K562 (cell line): ENCODE results near the gene SKIC2. TPM values are rescaled to one million over a fixed set of nuclear protein-coding genes. Genes with fewer than 3 reads are reported as not detected.
A peak's percentile ranks its signal among the peaks of the same experiment; 100 is the strongest.

ENCODE experiments used
- CHD4 ChIP-seq: fragments of 200-600 bp; sonication (generic); IDR thresholded peaks from 3 replicates; pipeline ENCODE4 v1.6.1; 2012; ENCODE audit warnings: low read depth, mild to moderate bottlenecking, mixed read lengths, low read length, inconsistent platforms; ENCODE audit not compliant: insufficient read depth, insufficient replicate concordance, poor library complexity, severe bottlenecking
- CREBBP ChIP-seq: IDR thresholded peaks from one replicate; pipeline ENCODE4 v1.6.1; 2012; ENCODE audit warnings: low read depth, mild to moderate bottlenecking, control low read depth, inconsistent platforms, low read length
- ESRRA ChIP-seq: fragments of 450-650 bp; IDR thresholded peaks from 2 replicates; pipeline ENCODE4 v1.6.1; 2014; ENCODE audit warnings: low read depth, mild to moderate bottlenecking, moderate library complexity, borderline replicate concordance
- FOXP4 ChIP-seq: sonication (generic); formaldehyde crosslinking; IDR thresholded peaks from 2 replicates; pipeline ENCODE4 v1.8.0; 2022; ENCODE audit warnings: mild to moderate bottlenecking, missing genetic modification reagents, borderline replicate concordance
- HINFP ChIP-seq: fragments of 450-650 bp; conservative IDR thresholded peaks from 2 replicates; pipeline ENCODE4 v1.6.1; 2016; ENCODE audit warnings: missing genetic modification characterization, low read depth, mild to moderate bottlenecking, control low read depth, missing compliant biosample characterization
- HMBOX1 ChIP-seq: sonication (generic); IDR thresholded peaks from 2 replicates; pipeline ENCODE4 v1.6.1; 2016
- HMG20A ChIP-seq: fragments of 450-650 bp; formaldehyde crosslinking; conservative IDR thresholded peaks from 2 replicates; pipeline ENCODE4 v1.4.0; 2020; ENCODE audit warnings: mild to moderate bottlenecking, mixed read lengths
- HNRNPH1 ChIP-seq: fragments of 200-400 bp; formaldehyde crosslinking; optimal IDR thresholded peaks from 2 replicates; pipeline ENCODE3; 2017; ENCODE audit warnings: low read depth, mild to moderate bottlenecking, low read length, moderate library complexity
- LEF1 ChIP-seq: fragments of 450-650 bp; IDR thresholded peaks from 2 replicates; pipeline ENCODE4 v1.6.1; 2016; ENCODE audit warnings: mild to moderate bottlenecking
- NCOA1 ChIP-seq: fragments of 450-650 bp; IDR thresholded peaks from 2 replicates; pipeline ENCODE4 v1.6.1; 2016; ENCODE audit warnings: low read depth
- PTBP1 ChIP-seq: fragments of 200-400 bp; formaldehyde crosslinking; IDR thresholded peaks from 2 replicates; pipeline ENCODE4 v1.6.1; 2017; ENCODE audit warnings: low read depth, low read length
- SMARCE1 ChIP-seq: fragments of 450-650 bp; IDR thresholded peaks from 2 replicates; pipeline ENCODE4 v1.7.1; 2016; ENCODE audit warnings: mild to moderate bottlenecking
- SRSF9 ChIP-seq: fragments of 200-400 bp; formaldehyde crosslinking; IDR thresholded peaks from 2 replicates; pipeline ENCODE4 v1.6.1; 2017; ENCODE audit warnings: low read depth, low read length, borderline replicate concordance
- USF1 ChIP-seq: sonication (generic); formaldehyde crosslinking; IDR thresholded peaks from 2 replicates; pipeline ENCODE4 v1.9.0; 2022; ENCODE audit warnings: mild to moderate bottlenecking, missing genetic modification reagents
- ZBTB1 ChIP-seq: sonication (generic); formaldehyde crosslinking; IDR thresholded peaks from 2 replicates; pipeline ENCODE4 v1.8.1; 2023; ENCODE audit warnings: missing genetic modification reagents, low read depth, mild to moderate bottlenecking, borderline replicate concordance
- ZBTB5 ChIP-seq: fragments of 450-650 bp; IDR thresholded peaks from 2 replicates; pipeline ENCODE4 v1.6.1; 2017; ENCODE audit warnings: antibody characterized with exemption
- ZC3H11A ChIP-seq: IDR thresholded peaks from 2 replicates; pipeline ENCODE4 v1.6.1; 2012; ENCODE audit warnings: low read depth, low read length, improper control_type of control experiment
- ZNF12 ChIP-seq: sonication (generic); formaldehyde crosslinking; IDR thresholded peaks from 2 replicates; pipeline ENCODE4 v1.4.0; 2020; ENCODE audit warnings: mild to moderate bottlenecking, missing genetic modification reagents
- ZNF23 ChIP-seq: fragments of 250-450 bp; sonication (Bioruptor Pico); IDR thresholded peaks from 2 replicates; pipeline ENCODE4 v1.4.0; 2020; ENCODE audit warnings: mild to moderate bottlenecking
- ZNF384 ChIP-seq: IDR thresholded peaks from 2 replicates; pipeline ENCODE4 v1.6.1; 2012; ENCODE audit warnings: low read depth, low read length, improper control_type of control experiment
- ZNF707 ChIP-seq: fragments of 250-450 bp; sonication (Bioruptor Pico); conservative IDR thresholded peaks from 2 replicates; pipeline ENCODE4 v1.8.0; 2022; ENCODE audit warnings: inconsistent platforms, mild to moderate bottlenecking, moderate library complexity
- ZSCAN29 ChIP-seq: fragments of 450-650 bp; IDR thresholded peaks from 2 replicates; pipeline ENCODE4 v1.6.1; 2017
- polyA plus RNA-seq, 8 experiments: library from polyadenylated mRNA; depleted of rRNA in 4 of 8; stranded (reverse) in 5 of 8; unstranded in 3 of 8; fragments of >200 nt; fragmentation: Nextera tagmentation in 2 of 8; fragmentation: Illumina TruSeq in 1 of 8; extraction: Ambion mirVana in 2 of 8; extraction: Trizol in 1 of 8; gene quantifications; 2 replicates each; pipeline versions ENCODE4 v1.2.1 to v1.2.3, GENCODE V29; 2011 to 2014; ENCODE audit warnings: inconsistent platforms in 1 of 8, missing spikeins in 1 of 8
- total RNA-seq, 7 experiments: library from RNA; depleted of rRNA in 6 of 7; stranded (reverse); fragments of >200 nt in 6 of 7; fragmentation: Illumina TruSeq in 2 of 7; extraction: Trizol in 2 of 7; gene quantifications; 2 replicates each; pipeline versions ENCODE4 v1.2.1 to v1.2.3, GENCODE V29; 2011 to 2021; ENCODE audit warnings: low replicate concordance in 1 of 7

The SKIC2 gene
- total and polyA plus RNA-seq, 9 of the 15 experiments (the other 6 are each of a cell fraction or from before 2014, with no cell fraction given): 3.3 to 94.6 (median 38.8) TPM

- TF ChIP-seq SRSF9: no peak
- no peak for TF ChIP-seq CREBBP
- TF ChIP-seq FOXP4 (CRISPR knock-in tag): no peak
- TF ChIP-seq ZNF12: 0 out of 2 replicates have a peak, but pooled peaks have one; percentile 72
- no peak for TF ChIP-seq ZNF23 (CRISPR knock-in tag)
- no peak for TF ChIP-seq HNRNPH1
- TF ChIP-seq ZNF707 (CRISPR knock-in tag): no peak
- peak; percentile 21; the same call in 1 of the 2 replicates for TF ChIP-seq ZBTB1
- no peak for TF ChIP-seq ZSCAN29
- TF ChIP-seq HMBOX1: no peak
- TF ChIP-seq CHD4: peak; percentile 11
- no peak for TF ChIP-seq ZNF384
- peak; percentile 92 for TF ChIP-seq ESRRA
- no peak for TF ChIP-seq SMARCE1
- TF ChIP-seq HMG20A (CRISPR knock-in tag): no peak
- TF ChIP-seq HINFP (tag): no peak
- TF ChIP-seq ZC3H11A: peak; percentile 50; the same call in 1 of the 2 replicates
- TF ChIP-seq USF1 (CRISPR knock-in tag): peak; percentile 67
- TF ChIP-seq NCOA1: peak; percentile 99
- TF ChIP-seq ZBTB5: no peak
- TF ChIP-seq LEF1: peak; percentile 8; the same call in 1 of the 2 replicates
- peak; percentile 58 for TF ChIP-seq PTBP1
Measured at GRCh38 chr6:31971993-31972708, 13.2 kb downstream of the SKIC2 start, which contains the start of gene DXO (continued).
